ENCODE results near the gene TMEM170A.
"Not testable (repeated sequence)": the region's sequence is repeated elsewhere in the genome, so short reads cannot be mapped to it uniquely, and the experiment has no call there.

Gene TMEM170A

DNA sequence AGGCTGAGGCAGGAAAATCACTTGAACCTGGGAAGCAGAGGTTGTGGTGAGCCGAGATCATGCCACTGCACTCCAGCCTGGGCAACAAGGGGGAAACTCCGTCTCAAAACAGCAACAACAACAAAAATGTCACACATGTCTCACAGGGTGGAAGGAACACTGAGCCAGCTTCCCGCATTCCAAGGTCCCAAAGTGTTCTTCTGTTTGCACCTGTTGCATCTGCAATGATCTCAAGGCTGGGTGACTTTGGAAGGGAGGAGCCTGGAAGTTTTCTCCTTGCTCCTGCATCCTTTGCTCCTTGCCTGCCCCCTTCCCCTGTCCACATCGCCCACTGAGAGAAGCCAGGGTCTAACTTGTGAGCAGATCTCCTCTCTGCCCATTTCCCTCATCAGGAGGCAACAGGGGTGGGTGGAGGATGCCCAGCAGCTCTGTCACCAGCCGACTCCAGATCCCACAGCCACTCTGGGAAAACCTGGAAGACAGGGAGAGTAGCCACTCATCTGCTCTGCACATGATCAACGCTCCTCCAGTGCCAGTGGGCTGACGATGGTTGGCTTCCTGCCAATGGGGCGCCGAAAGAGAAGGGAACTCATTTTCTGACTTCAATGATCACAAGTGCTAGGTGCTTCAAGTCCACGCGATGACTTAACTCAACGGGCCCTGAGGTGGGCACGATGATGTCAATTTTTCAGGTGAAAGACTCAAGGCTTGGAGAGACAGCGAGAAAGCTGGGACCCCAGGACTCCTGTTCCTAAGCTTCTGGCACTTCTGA is 18.1 kb upstream of the TMEM170A start:
- in situ Hi-C loops (cut with MboI; ENCODE audit: low sequenced_read_pairs) = loop anchor here (25.0 kb wide), 1 partner anchor 280 kb away; no protein-coding TSS in a partner anchor

DNA sequence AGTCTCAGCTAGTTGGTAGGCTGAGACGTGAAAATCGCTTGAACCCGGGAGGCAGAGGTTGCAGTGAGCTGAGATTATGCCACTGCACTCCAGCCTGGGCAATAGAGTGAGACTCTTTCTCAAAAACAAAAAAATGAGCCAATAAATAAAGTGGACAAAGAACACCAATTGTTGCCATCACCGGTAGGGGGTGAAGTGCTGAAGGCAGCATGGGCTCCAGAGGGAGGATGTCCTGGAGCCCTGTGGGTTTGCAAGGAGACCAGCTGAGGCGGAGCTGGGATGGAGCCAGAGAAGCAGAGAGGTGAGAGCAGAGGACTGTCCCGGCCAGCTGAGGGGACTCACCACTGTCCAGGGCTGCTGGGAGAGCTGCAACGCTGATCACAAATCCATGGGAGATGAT is 17.0 kb upstream of the TMEM170A start:
- in situ Hi-C loops (cut with MboI; ENCODE audit: low sequenced_read_pairs) = loop anchor here (25.0 kb wide), 1 partner anchor 281 kb away; no protein-coding TSS in a partner anchor

DNA sequence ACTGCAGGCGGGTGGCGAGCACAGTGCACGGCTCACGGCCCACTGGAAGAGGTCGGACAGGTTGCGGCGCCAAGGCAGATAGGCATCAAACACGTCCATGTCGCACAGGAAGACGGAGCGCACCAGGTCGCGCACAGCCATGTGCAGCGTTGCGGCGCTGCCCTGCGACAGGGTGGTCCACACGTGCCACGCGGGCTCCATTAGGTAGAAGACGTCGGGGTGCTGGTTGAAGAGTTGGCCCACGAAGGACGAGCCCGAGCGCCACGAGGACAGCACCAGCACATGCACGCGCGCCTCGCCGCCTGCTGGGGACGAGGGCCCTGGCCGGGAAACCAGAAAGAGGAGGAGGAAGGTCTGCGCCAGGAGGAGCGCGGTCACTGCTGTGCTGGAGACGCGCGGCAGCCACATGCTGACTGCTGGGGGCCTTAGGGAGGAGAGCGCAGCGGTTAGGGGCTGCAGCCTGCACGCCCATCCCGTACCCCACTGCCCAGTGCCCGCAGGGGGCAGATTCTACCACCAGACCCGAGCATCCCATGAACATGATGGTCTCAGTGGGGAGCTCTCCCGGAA is 15.0 kb upstream of the TMEM170A start:
- in situ Hi-C loops (cut with MboI; ENCODE audit: low sequenced_read_pairs) = loop anchor here (25.0 kb wide), 1 partner anchor 283 kb away; no protein-coding TSS in a partner anchor

DNA sequence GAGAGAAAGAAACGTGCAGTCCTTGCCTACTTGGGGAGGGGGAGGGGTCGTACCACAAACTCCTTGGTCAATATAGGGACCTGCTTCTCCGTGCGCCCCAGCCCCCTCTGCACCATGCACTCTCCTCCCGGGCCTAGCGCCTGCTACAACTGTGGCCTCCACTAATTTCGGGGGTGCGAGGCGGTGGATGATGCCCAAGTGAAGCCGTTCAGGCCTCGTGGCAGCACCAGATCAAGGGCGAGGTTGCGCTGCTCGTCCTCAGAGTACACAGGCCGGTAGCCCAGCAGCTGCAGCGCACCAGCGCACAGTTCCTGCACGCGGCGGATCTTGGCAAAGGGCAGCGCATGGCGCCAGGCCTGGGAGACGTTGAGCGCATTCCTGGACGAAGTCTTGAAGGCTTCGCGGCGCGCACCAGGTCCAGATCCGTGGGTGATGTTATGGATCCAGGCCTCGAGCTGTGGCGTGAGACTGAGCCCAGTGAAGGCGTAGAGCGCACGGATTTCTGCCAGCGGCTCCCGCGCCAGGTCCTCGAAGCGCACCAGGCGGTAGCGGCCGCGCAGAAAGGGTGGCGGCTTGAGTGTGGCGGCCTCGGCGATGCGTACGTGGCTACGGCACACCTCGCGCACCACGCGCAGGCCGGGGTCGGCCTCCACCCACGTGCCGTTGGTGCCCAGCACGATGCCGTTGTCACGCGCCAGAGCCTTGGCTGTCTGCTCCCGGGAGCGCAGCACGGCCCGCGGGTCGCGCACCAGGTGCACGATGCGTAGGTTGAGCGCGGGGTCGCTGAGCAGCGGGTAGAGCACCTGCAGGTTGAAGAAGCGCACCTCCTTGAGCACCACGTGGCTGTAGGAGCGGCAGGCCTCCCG is 14.2 kb upstream of the TMEM170A start:
- in situ Hi-C loops (cut with MboI; ENCODE audit: low sequenced_read_pairs) = loop anchor here (25.0 kb wide), 1 partner anchor 284 kb away; no protein-coding TSS in a partner anchor

DNA sequence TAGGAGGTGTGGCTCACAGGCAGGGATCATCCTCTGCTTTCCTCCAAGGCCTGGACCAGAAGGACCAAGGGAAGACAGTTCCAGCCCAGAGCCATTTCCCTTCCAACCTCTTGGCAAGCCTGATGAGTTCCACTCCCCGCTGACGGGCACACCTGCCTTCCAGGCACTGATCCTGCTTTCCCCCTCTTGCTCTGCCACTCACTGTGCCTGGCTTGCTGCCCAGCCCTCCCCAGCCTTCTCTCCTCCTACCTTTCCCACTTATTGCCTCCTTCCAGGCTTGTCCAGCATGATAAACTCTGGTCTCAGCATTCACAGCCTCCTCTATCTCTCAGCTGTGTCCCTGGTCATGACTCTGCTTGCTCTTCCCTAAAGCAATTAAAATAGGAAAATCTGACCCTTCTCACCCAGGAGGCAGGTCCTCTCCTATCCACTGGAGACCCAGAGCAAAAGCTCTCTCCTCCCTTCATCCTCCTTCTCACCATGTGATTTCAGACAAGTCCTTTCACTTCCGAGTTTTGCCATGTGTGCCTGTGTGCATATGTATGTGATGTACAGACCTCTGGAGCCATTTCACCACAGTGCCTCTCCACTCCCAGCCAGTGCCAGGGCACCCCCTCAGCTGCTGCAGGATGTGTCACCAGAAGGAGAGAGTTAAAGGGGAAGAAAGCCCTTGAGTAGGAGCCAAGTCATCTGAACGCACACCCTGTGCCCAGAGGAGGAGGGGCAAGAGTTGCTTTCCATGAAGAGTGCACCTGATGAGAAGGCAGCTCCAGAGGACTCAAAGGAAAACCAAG is 13.4 kb upstream of the TMEM170A start:
- in situ Hi-C loops (cut with MboI; ENCODE audit: low sequenced_read_pairs) = loop anchor here (25.0 kb wide), 1 partner anchor 284 kb away; no protein-coding TSS in a partner anchor

DNA sequence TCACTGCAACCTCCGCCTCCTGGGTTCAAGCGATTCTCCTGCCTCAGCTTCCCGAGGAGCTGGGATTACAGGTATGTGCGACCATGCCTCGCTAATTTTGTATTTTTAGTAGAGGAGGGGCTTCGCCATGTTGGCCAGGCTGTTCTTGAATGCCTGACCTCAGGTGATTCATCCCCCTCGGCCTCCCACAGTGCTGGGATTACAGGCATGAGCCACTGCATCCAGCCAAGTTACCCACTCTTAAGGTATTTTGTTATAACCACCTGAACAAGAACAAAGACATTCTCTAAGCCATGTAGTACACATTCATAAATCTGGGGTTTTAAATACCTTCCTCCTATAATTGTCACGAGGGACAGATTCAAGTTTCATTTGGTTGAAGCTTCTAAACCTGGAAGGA is 12.3 kb upstream of the TMEM170A start:
- in situ Hi-C loops (cut with MboI; ENCODE audit: low sequenced_read_pairs) = loop anchor here (25.0 kb wide), 1 partner anchor 285 kb away; no protein-coding TSS in a partner anchor

DNA sequence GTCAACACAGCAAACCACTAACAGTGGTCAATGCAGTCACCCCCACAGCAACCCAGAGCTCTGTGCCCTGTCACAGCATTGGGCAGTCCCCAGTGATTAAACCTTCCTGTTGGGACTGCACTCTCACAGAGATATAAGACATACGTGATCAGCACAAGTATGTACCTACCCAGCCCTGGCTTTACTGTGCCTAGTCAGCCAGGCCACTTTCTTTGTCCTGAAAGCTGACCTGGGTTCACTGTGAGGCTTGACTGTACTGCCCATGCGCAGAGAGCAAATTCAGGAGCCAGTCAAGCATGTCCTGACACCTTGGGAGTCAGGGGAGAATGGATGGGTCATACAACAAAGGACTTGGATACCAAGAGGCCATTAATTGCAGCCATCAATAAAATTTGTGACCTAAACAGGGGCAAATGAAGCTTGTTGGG is 10.9 kb upstream of the TMEM170A start:
- in situ Hi-C loops (cut with MboI; ENCODE audit: low sequenced_read_pairs) = loop anchor here (25.0 kb wide), 1 partner anchor 287 kb away; no protein-coding TSS in a partner anchor

DNA sequence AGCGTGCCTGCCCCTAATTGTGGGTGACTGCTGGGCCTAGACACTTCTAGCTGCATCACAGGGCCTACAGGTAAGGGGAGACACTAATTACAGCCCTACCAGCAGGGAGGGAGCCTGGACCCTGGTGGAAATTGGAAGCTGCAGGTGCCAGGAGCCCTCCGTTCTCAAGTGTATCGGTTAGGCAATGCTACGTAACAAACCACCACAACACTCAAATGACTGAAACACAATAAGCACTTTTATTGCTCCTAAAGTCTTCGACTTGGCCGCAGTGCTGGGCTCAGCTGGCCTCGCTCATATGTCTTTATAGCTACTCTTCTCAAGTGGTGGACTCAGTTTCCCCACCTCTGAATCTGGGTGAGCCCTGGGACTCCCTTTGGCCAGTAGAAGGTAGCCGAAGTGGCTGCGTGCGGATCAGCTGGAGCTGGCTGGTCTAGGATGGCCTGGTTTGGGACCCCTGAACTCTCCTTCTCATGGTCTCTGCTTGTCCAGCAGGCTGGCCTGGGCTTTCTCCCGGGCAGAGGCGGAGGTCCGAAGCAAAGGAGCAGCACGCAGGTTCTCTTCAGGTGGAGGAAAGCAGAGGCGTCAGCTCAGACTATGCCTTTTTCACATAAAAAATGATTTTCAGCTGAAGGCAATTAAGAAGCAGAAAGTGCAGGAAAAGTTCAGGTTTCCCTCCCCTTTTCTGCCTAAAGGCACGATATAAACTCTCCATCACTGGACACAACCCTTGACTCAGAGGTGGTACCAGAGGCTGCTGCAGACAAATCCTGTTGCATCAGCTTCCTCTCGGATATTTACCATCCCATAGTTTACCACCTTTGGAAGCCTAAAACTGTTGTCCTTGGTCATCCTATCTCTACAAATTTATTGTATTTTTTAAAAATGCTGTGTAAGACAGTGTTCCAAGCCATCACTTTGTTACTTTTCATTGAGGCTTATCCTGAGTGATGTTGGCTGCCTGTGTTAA is 8.7 kb upstream of the TMEM170A start:
- in situ Hi-C loops (cut with MboI; ENCODE audit: low sequenced_read_pairs) = no loop called here

DNA sequence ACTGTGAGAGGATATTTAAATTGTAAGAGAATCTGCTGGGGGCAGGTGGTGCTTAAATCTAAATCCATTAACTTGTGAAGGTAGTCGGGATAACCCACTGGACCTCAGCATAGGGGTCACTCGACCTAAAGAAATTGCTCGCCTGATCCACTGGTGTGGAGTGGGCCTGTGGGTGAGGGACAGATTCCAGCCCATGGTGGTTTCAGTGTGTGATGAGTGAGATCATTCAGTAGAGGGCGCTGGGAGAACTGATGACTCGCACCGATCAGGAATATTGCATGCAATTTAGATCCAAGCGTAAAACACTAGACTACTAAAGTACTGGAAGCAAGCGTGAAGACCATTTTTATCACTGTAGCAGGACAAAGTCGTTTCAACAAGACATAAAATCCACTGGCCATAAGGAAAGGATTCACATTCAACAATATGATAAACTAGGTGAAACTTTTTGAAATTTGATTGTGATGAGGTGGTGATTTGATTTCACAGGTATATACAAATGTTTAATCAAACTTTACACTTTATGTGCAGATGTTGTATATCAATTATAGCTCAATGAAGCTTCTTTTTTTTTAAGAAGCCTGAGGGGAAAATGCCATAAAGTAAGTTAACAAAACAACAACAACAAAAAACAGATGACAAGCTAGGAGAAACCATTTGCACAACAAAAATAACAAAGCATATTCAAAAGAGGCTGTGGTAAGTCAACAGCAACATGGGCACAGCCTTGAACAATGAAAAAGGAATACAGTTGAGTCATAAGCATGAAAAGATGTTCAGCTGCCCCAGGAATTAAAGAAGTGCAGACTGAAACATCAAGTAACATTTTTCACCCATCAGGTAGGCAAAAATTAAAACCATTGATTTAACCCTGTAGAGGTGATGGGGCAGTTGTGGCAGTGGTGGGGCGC is 7.5 kb upstream of the TMEM170A start:
- in situ Hi-C loops (cut with MboI; ENCODE audit: low sequenced_read_pairs) = no loop called here

DNA sequence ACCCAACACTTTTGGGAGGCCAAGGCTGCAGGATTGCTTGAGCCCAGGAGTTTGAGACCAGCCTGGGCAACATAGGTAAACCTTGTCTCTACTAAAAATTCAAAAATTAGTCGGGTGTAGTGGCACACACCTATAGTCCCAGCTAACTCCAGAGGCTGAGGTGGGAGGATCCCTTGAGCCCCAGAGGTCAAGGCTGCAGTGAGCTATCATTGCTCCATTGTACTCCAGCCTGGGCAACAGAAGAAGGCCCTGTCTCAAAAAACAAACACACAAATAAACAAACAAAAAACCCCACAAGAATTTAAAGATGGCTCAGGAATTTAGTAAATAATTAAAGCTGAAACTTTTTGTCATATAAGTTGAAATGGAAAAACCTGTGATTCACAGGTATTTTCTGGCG is 2.3 kb upstream of the TMEM170A start:
- in situ Hi-C loops (cut with MboI; ENCODE audit: low sequenced_read_pairs) = no loop called here

DNA sequence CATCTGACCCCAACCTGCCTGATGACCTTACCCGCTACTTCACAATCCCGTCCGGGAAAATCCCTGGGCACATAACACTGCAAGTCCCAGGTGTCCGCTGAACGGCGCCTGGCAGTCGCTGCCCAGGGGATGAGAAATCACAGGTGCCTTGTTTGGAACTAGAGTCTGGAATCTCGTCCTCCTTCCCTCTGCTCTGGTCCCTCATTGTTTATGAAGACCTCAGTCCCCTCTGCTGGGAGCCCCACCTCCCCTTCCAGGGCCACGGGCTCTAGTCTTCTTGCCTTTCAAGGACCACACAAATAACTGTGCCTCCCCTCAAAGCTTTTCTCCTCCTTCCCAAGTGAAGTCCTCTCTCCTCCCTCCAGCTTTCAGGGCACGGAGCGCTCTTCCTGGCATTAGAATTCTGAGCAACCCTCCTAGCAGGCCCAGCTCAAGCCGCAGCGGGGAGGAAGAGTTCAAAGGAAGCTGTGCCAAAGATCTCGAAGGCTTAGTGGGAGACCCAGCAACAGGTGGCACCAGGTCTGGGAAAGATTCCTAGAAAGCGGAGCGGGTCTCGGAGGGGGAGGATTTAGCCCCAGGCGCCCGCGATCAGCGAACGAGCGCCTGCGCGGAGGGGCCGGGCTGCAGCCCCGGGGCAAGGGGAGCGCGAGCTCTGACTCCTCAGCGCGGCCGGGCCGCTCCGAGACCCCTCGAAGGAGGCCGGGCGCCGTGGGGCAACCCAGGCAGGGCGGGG is 934 bp downstream of the TMEM170A start:
- in situ Hi-C loops (cut with MboI; ENCODE audit: low sequenced_read_pairs) = not testable (repeated sequence)

DNA sequence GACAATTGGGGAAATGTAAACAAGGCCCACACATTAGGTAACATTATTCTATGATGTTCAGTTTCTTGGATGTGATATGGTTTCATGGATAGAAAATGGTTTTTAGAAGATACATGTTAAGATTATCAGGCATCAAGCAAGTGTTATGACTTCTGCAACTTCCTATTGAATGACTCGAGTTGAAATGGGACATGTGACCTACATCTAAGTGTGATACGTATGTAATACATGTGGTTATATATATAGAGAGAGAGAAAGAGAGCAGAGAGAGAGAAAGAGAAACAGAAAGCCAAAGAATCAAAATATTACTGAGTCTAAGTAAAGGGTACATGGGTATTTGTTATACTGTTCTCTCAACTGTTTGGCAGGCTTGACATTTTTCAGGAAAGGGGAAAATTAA is 1.7 kb downstream of the TMEM170A start:
- in situ Hi-C loops (cut with MboI; ENCODE audit: low sequenced_read_pairs) = no loop called here

DNA sequence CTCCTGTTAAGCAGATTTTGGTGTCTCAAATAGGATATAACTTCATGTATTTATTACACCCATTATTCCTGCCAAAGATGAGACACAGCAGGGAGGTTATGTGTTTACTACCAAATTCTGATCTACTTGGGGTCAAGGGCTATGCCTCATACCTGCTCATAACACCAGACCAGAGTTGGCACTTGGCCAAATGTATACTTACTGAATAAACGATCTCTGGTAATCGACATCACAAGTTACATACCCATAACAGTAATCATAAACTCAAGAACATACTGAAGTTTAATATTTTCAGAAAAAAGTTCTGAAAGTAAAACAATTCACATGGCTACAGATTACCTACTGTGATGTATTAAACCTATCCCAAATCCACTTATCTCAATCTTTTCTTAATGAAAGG is 2.9 kb downstream of the TMEM170A start:
- in situ Hi-C loops (cut with MboI; ENCODE audit: low sequenced_read_pairs) = no loop called here

DNA sequence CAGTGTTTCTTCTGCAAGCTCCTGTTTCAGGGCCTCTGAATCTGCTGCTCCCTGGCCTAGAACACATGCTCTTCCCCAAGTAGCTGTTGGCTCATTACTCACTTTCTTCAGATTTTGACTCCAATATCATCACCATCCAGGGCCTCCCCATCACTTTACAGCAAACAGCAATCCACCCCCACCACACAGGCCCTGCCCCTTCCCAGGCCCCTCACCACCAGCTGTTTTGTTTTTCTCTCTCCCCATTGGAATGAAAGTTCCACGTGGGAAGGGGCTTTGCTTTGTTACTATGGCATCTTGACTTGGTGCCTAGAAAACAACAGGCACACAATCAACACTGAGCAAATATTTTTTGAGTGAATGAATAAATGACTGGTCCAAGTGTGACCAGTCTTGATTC is 4.0 kb downstream of the TMEM170A start:
- in situ Hi-C loops (cut with MboI; ENCODE audit: low sequenced_read_pairs) = no loop called here

DNA sequence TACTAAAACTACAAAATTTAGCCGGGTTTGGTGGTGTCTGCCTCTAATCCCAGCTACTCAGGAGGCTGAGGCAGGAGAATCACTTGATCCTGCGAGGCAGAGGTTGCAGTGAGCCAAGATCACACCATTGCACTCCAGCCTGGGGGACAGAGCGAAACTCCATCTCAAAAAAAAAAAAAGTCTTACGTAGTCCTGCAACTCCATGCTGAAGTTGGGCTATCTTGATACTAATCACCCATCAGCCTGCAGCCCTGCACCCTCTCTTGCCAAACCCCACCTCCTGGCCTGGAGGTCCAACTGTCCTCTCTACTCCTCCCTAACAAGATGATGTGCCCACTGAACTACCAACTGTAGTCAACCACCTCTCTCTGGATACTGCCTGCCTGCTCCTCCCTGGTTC is 4.8 kb downstream of the TMEM170A start:
- in situ Hi-C loops (cut with MboI; ENCODE audit: low sequenced_read_pairs) = no loop called here

DNA sequence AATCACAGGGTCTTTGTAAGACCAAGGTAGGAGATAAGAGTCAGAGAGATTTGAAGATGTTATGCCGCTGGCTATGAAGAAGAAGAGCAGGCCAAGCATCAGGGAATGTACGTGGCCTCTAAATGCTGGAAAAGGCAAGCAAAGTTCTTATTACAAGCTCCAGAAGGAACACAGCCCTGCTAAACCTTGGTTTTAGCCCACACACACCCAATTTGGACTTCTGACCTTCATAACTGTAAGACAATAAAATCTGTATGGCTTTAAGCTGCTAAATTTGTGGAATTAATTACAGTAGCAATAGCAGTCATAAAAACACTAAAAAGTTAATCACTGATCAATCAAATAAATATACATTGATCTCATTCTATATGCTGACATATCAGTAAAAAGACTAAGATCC is 6.0 kb downstream of the TMEM170A start:
- in situ Hi-C loops (cut with MboI; ENCODE audit: low sequenced_read_pairs) = no loop called here

DNA sequence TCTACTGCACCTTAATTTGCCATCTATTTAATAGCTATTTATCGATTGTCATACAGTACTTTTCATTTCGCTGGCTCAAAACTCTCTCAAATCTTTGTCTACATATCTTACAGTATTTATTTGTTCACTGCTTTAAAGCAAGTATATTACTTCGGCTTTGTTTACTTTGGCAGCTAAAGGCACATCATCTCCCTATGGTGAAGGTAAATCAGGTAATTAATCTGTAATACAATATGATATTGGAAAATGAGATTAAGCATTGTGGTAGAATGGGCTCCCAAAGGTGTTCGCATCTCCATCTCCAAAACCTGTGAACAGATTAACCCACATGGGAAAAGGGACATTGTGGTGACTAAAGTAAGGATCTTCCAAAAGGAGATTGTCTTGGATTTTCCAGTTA is 6.5 kb downstream of the TMEM170A start:
- in situ Hi-C loops (cut with MboI; ENCODE audit: low sequenced_read_pairs) = no loop called here
